PFSK-1 (cell line): ENCODE data around the gene CA7.

ENCODE experiments used
- POLR2AphosphoS5 ChIP-seq: IDR thresholded peaks from 2 replicates; pipeline ENCODE4 v1.6.1; 2012; ENCODE audit warnings: low read depth, mild to moderate bottlenecking, control low read depth, low read length, moderate library complexity
- REST ChIP-seq, 2 experiments: IDR thresholded peaks; 2 replicates each; pipeline versions ENCODE4 v1.6.1 to v1.8.0; 2011 to 2012; ENCODE audit warnings: low read depth in 2 of 2, low read length in 2 of 2, control low read depth in 1 of 2, inconsistent platforms in 1 of 2, mild to moderate bottlenecking in 1 of 2, moderate library complexity in 1 of 2; ENCODE audit not compliant: insufficient read depth in 1 of 2
- SIN3A ChIP-seq: IDR thresholded peaks from 2 replicates; pipeline ENCODE4 v1.6.1; 2012; ENCODE audit warnings: mild to moderate bottlenecking, low read length, moderate library complexity, borderline replicate concordance; ENCODE audit not compliant: insufficient read depth
- TAF1 ChIP-seq: IDR thresholded peaks from 2 replicates; pipeline ENCODE4 v1.6.1; 2012; ENCODE audit warnings: low read length, control low read depth, borderline replicate concordance; ENCODE audit not compliant: insufficient read depth

GRCh38 chr16:66844009-66844341 lies 239 bp upstream of the CA7 start:
- TF ChIP-seq TAF1 = no peak
- no peak for TF ChIP-seq POLR2AphosphoS5
- TF ChIP-seq REST (IDR thresholded peaks at IDR 0.05; ENCODE audit: insufficient read depth in 1 of 2, low read depth in 2 of 2, low read length in 2 of 2) = no peak
- no peak for TF ChIP-seq SIN3A
